Spinal cord (tissue), 10 donors: ENCODE data around the gene PVALEF. TPM values are rescaled to one million over a fixed set of nuclear protein-coding genes. Genes with fewer than 3 reads are reported as not detected.
"Not testable (repeated sequence)": the region's sequence is repeated elsewhere in the genome, so short reads cannot be mapped to it uniquely, and the experiment has no call there.

ENCODE experiments used
- DNase-seq, 6 donors: peaks; one replicate each; pipeline versions ENCODE4 v3.0.0 to v3.0.0-alpha.2; 2013 to 2015; ENCODE audit warnings: low spot score in 6 of 6, low read depth in 4 of 6
- H3K27ac ChIP-seq: one replicate; pipeline ENCODE4 v1.5.1; 2013; ENCODE audit warnings: low read depth, low read length, control low read depth
- H3K27me3 ChIP-seq: one replicate; pipeline ENCODE4 v1.6.1; 2013; ENCODE audit warnings: low read length; ENCODE audit not compliant: control insufficient read depth, insufficient read depth
- H3K36me3 ChIP-seq: one replicate; pipeline ENCODE4 v1.6.1; 2013; ENCODE audit warnings: low read length; ENCODE audit not compliant: control insufficient read depth, insufficient read depth
- H3K4me1 ChIP-seq: one replicate; pipeline ENCODE4 v1.6.1; 2013; ENCODE audit warnings: low read length; ENCODE audit not compliant: control insufficient read depth, insufficient read depth
- H3K4me3 ChIP-seq: one replicate; pipeline ENCODE4 v1.5.1; 2013; ENCODE audit warnings: low read depth, low read length, control low read depth
- H3K9me3 ChIP-seq: one replicate; pipeline ENCODE4 v1.6.1; 2013; ENCODE audit warnings: low read length; ENCODE audit not compliant: control insufficient read depth, insufficient read depth
- WGBS: methylation state at CpG from one replicate; pipeline ENCODE4 v1.1.5; 2013; ENCODE audit warnings: missing lambda C conversion rate; ENCODE audit not compliant: insufficient coverage; 5-methylcytosine and 5-hydroxymethylcytosine counted together
- polyA plus RNA-seq, 2 donors: library from polyadenylated mRNA; unstranded; fragments of 120-200 nt; gene quantifications; one replicate each; pipeline ENCODE4 v1.2.1, GENCODE V29; 2013; ENCODE audit not compliant: insufficient read length in 2 of 2
- total RNA-seq, 2 donors: library from RNA; depleted of rRNA in 1 of 2; stranded (reverse); fragments of 120-200 nt in 1 of 2; fragments of >200 nt in 1 of 2; gene quantifications; one replicate each; pipeline versions ENCODE4 v1.2.3 to v1.2.4, GENCODE V29; 2013 to 2014
- donor health status: healthy.

The PVALEF gene
- total and polyA plus RNA-seq, 4 donors = 0.11 to 0.90 (median 0.73) TPM; not detected in 1

DNA sequence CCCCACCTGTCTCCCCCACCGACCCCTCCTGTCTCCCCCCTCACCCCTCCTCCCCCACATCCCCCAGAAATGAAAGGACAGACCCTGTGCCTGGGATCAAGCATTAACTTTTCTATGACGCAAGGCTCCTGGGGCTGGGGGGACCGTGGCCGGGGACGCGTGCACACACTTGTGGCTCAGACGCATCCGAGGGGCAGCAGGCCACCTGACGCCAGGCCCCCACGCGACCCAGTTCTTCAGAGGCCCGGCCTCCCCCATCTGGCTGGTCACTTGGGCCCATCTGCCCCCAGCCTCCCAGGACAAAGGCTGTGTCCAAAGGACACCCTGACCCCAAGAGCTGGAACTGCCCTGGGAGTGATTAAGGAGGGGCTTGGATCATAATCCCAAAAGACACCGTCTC lies 14.0 kb upstream of the PVALEF start:
- Histone ChIP-seq H3K4me1 (peaks cover 6% of the 10 kb centered on the region), H3K4me3 (no peak overlapping the region), H3K27ac (no peak overlapping the region), H3K27me3 (no peaks in the 10 kb centered on the region), H3K36me3 (peaks cover 29% of the 10 kb centered on the region), H3K9me3 (no peaks in the 10 kb centered on the region)
- no peak for DNase-seq
- WGBS = 79% methylated on average over 11 of the region's 13 CpGs

DNA sequence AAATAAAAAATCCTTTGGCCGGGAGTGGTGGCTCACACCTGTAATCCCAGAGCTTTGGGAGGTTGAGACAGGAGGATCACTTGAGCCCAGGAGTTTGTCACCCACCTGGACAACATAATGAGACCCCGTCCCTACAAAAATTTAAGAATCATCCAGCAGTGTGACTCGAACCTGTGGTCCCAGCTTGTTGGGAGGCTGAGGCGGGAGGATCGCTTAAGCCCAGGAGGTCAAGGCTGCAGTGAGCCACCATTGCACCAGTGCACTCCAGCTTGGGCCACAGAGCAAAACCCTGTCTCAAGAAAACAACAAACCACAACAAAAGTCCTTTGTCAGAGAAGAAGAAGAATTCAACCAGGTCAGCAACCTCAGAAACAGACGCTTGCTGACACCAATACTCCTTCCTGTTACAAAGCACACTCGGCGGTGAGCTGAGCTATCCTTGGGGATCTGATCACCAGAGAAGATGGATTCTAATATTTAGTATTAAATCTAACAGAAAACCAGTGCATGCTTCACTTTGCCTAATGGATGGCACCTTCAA lies 12.9 kb upstream of the PVALEF start:
- no CpG with 5 or more reads among the region's 8 CpGs for WGBS
- H3K27ac ChIP-seq = no peak overlapping the region

GRCh38 chr17:81153340-81153803 lies 11.9 kb upstream of the PVALEF start:
- Histone ChIP-seq H3K4me1 (peaks cover 3% of the 10 kb centered on the region), H3K4me3 (no peak overlapping the region), H3K36me3 (peaks cover 41% of the 10 kb centered on the region), H3K27ac (no peak overlapping the region), H3K9me3 (no peaks in the 10 kb centered on the region), H3K27me3 (no peaks in the 10 kb centered on the region)
- DNase-seq = no peak
- 73% methylated on average over 15 of the region's 17 CpGs for WGBS

More for the DNA sequence above, 12.9 kb upstream of the PVALEF start:
- Histone ChIP-seq H3K36me3 (peaks cover 34% of the 10 kb centered on the region), H3K27me3 (no peaks in the 10 kb centered on the region), H3K9me3 (no peaks in the 10 kb centered on the region), H3K4me1 (peaks cover 6% of the 10 kb centered on the region), H3K4me3 (no peak overlapping the region)
- DNase-seq = no peak

- not testable (repeated sequence) for H3K27ac ChIP-seq, H3K4me3 ChIP-seq, DNase-seq, H3K4me1 ChIP-seq, H3K27me3 ChIP-seq, H3K9me3 ChIP-seq
- peaks cover 41% of the 10 kb centered on the region for H3K36me3 ChIP-seq
- WGBS = 77% methylated on average over 6 of the region's 9 CpGs
Measured at GRCh38 chr17:81154016-81154415, 11.3 kb upstream of the PVALEF start.

GRCh38 chr17:81154961-81155360 lies 10.3 kb upstream of the PVALEF start:
- H3K27ac ChIP-seq = no peak overlapping the region

DNA sequence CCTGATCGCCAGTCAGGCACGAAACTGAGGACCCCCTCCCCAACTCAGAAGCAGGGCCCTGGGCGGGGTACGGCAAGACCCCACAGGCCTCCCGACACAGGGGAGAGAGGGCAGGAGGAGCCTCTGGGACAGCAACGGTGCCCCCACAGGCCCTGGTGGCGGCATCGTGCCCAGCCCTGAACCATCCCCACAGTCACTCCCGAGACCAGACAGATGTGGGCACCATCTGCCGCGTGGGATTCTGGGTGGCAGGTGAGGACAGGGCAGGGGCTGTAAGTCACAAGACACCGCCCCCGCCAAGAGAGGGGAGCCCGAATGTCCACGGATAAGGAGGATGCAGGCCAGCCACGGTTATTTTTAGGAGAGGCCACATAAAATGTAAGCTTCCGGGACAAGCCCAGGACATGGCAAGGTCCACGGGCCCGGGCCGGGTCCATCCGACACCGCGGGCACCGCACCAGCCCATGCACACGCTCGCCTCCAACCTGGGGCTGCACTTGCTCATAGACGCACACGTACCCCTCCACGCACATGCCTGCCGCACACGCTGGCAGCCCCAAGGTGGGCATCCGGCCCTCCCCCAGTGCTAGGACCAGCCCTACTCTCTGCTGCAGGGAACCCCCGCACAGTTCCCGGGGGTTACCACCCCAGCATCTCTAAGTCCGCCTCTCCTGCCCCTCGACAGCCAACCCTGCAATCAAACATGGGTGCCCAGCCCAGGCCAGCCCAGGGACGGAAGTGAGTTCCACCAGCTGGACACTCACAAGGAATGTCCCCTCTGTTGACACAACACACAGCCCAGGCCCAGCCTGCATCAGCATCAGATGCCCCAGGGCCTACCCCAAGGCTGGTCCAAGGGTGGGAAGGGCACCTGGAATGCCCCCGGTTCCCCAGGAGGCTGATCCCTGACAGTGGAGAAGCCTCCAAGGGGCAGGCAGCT lies 8.2 kb upstream of the PVALEF start:
- Histone ChIP-seq H3K4me3 (no peak overlapping the region), H3K9me3 (no peaks in the 10 kb centered on the region), H3K27ac (no peak overlapping the region), H3K36me3 (peaks cover 53% of the 10 kb centered on the region), H3K4me1 (peaks cover 9% of the 10 kb centered on the region), H3K27me3 (no peaks in the 10 kb centered on the region)
- WGBS = 96% methylated on average over 33 of the region's 38 CpGs
- no peak for DNase-seq

More at GRCh38 chr17:81154961-81155360, 10.3 kb upstream of the PVALEF start:
- WGBS = 98% methylated on average over 17 of the region's 18 CpGs
- Histone ChIP-seq H3K36me3 (peaks cover 43% of the 10 kb centered on the region), H3K27me3 (no peaks in the 10 kb centered on the region), H3K4me3 (no peak overlapping the region), H3K4me1 (peaks cover 3% of the 10 kb centered on the region), H3K9me3 (no peaks in the 10 kb centered on the region)
- DNase-seq = no peak

DNA sequence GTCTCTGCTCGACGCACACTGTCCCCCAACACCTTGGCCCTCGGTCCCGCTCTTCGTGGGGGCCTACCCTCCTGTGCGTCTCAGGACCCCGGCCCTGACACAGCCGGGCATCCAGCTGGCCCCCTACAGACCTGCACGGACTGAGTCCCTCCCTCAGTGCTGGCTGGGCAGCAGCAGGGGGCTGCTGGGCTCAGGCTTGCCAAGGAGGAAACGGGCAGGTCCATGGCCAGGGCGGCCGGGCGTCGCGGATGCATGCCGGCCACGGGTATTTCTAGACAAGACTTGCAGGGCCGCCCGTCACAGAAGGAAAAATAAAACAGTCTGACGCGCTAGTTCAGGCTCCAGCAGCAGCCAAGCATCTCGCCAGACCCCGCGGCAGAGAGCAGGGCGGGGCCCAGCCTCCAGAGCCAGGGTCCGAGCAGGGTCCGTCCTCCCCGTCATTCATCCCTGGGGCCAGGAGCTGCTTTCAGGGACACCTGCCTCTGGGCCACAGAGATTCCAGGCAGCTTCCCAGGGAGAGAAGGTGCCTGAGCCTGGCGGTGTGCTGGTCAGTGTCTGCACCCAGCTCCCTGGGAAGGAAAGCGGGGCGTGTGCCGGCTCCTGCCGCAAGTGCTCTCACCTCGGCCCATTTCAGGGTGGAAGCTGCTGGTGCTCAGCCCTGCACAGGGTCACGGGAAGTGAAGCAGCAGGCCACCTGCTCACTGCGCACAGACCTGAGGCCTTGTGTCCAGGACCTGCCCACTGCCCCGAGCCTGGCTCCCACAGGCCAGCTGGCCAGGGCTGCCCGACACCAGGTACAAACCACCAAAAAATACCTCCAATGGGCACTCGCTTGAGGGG lies 7.2 kb upstream of the PVALEF start:
- H3K4me1 ChIP-seq = peaks cover 14% of the 10 kb centered on the region
- no peaks in the 10 kb centered on the region for H3K9me3 ChIP-seq
- 85% methylated on average over 39 of the region's 39 CpGs for WGBS
- H3K27me3 ChIP-seq = no peaks in the 10 kb centered on the region
- H3K36me3 ChIP-seq = peaks cover 60% of the 10 kb centered on the region
- H3K27ac ChIP-seq = no peak overlapping the region
- H3K4me3 ChIP-seq = no peak overlapping the region
- DNase-seq = no peak

- Histone ChIP-seq H3K27ac (no peak overlapping the region), H3K36me3 (peaks cover 69% of the 10 kb centered on the region), H3K4me3 (no peak overlapping the region), H3K9me3 (no peaks in the 10 kb centered on the region), H3K4me1 (peaks cover 20% of the 10 kb centered on the region), H3K27me3 (no peaks in the 10 kb centered on the region)
- DNase-seq = no peak
- 91% methylated on average over 40 of the region's 43 CpGs for WGBS
Measured at GRCh38 chr17:81158688-81159590, 6.4 kb upstream of the PVALEF start.
